HepG2 (cell line): Measurements from ENCODE around the gene ANO4. TPM values are rescaled to one million over a fixed set of nuclear protein-coding genes. Genes with fewer than 3 reads are reported as not detected.

ENCODE experiments used
- ATAC-seq: fragments of 200-7000 bp; cut with Tn5 transposase; 3 replicates; pipeline ENCODE4 v1.9.1; 2020; ENCODE audit warnings: mild to moderate bottlenecking, moderate library complexity
- BruUV-seq: library from RNA; stranded (reverse); fragments of 400-500 nt; replicated peaks from 2 replicates; lab custom pipeline; 2021; lab: Mats Ljungman, UMichigan
- CTCF ChIA-PET: fragments of 300-600 bp; formaldehyde crosslinking; extraction: SDS; loops from one replicate; lab custom pipeline; 2021; ENCODE audit warnings: low total read pairs, inconsistent platforms, low intra/inter-chr PET ratio; lab: Yijun Ruan, JAX
- POLR2A ChIA-PET: fragments of 350-600 bp; sonication (Branson Sonifier 250); formaldehyde crosslinking; loops from one replicate; lab custom pipeline; 2020; ENCODE audit warnings: antibody characterized with exemption, inconsistent platforms; lab: Yijun Ruan, JAX
- DNase-seq: peaks from one replicate; pipeline ENCODE4 v3.0.0-alpha.2; 2015; ENCODE audit warnings: low spot score
- FAIRE-seq: peaks from 3 replicates; lab custom pipeline; 2011; peaks lifted over from hg19 to GRCh38; lab: Jason Lieb, UNC
- H2AFZ ChIP-seq: one replicate; pipeline ENCODE4 v1.6.1; 2011; ENCODE audit warnings: low read length, inconsistent platforms
- H3K27ac ChIP-seq: fragments of 300-600 bp; 3 replicates; pipeline ENCODE4 v1.8.0; 2011; ENCODE audit warnings: mixed run types, mild to moderate bottlenecking, mixed read lengths, low read length, inconsistent platforms; ENCODE audit not compliant: insufficient read depth; ENCODE audit errors: extremely low read length
- H3K27me3 ChIP-seq, 2 experiments: fragments of 200-600 bp in 1 of 2; 2 replicates in 1 of 2; 3 replicates in 1 of 2; pipeline versions ENCODE4 v1.6.0 to v1.8.0; 2011; ENCODE audit warnings: low read length in 2 of 2, mild to moderate bottlenecking in 2 of 2, moderate library complexity in 2 of 2, inconsistent platforms in 1 of 2; ENCODE audit not compliant: insufficient read depth in 2 of 2, control insufficient read depth in 1 of 2
- H3K36me3 ChIP-seq, 2 experiments: fragments of 200-600 bp in 1 of 2; replicated peaks in 1 of 2; 2 replicates in 1 of 2; 3 replicates in 1 of 2; pipeline versions ENCODE4 v1.5.1 to v1.8.0; 2011; ENCODE audit warnings: low read length in 2 of 2, inconsistent platforms in 1 of 2; ENCODE audit not compliant: insufficient read depth in 2 of 2, control insufficient read depth in 1 of 2
- H3K4me1 ChIP-seq: 2 replicates; pipeline ENCODE4 v1.5.1; 2012; ENCODE audit warnings: low read length, inconsistent platforms; ENCODE audit not compliant: insufficient read depth
- H3K4me2 ChIP-seq: 2 replicates; pipeline ENCODE4 v1.6.0; 2011; ENCODE audit warnings: low read depth, low read length, inconsistent platforms
- H3K4me3 ChIP-seq, 3 experiments: fragments of 200-600 bp in 1 of 3; sonication (generic), shearing (Covaris generic) in 1 of 3; replicated peaks in 1 of 3; 2 replicates each; pipeline ENCODE4 v1.5.1; 2011 to 2016; ENCODE audit warnings: low read length in 3 of 3, inconsistent platforms in 2 of 3, low read depth in 2 of 3, mild to moderate bottlenecking in 2 of 3, control low read depth in 1 of 3, mixed read lengths in 1 of 3; ENCODE audit not compliant: insufficient read depth in 1 of 3
- H3K79me2 ChIP-seq: one replicate; pipeline ENCODE4 v1.6.1; 2011; ENCODE audit warnings: low read length, inconsistent platforms; ENCODE audit not compliant: insufficient read depth
- H3K9ac ChIP-seq: 2 replicates; pipeline ENCODE4 v1.6.0; 2011; ENCODE audit warnings: mild to moderate bottlenecking, low read depth, low read length, inconsistent platforms; ENCODE audit not compliant: insufficient read depth
- H3K9me3 ChIP-seq: 2 replicates; pipeline ENCODE4 v1.5.1; 2012; ENCODE audit warnings: mild to moderate bottlenecking, low read length
- H4K20me1 ChIP-seq: 2 replicates; pipeline ENCODE4 v1.6.0; 2011; ENCODE audit warnings: inconsistent platforms, mild to moderate bottlenecking, low read length, moderate library complexity; ENCODE audit not compliant: insufficient read depth
- ATF7-NPFF ChIP-seq: sonication (generic); formaldehyde crosslinking; IDR thresholded peaks from 2 replicates; pipeline ENCODE4 v1.8.1; 2023; ENCODE audit warnings: mild to moderate bottlenecking, low read depth, missing genetic modification reagents, moderate library complexity
- FOXK1 ChIP-seq: sonication (generic); formaldehyde crosslinking; IDR thresholded peaks from 2 replicates; pipeline ENCODE4 v1.4.0; 2020; ENCODE audit warnings: low read depth, missing genetic modification reagents, borderline replicate concordance
- GMEB2 ChIP-seq: IDR thresholded peaks from 2 replicates; pipeline ENCODE4 v1.6.1; 2016; ENCODE audit warnings: missing biosample characterization, missing genetic modification reagents, low read depth
- HCFC1 ChIP-seq: fragments of 150-350 bp; IDR thresholded peaks from 2 replicates; pipeline ENCODE4 v1.6.1; 2014; ENCODE audit warnings: low read depth, low read length
- HNF4A ChIP-seq: sonication (generic); formaldehyde crosslinking; IDR thresholded peaks from 2 replicates; pipeline ENCODE4 v1.4.0; 2020; ENCODE audit warnings: missing genetic modification reagents
- KLF11 ChIP-seq: IDR thresholded peaks from 2 replicates; pipeline ENCODE4 v1.6.1; 2016; ENCODE audit warnings: missing compliant biosample characterization
- LCORL ChIP-seq, 2 experiments: fragments of 450-650 bp in 1 of 2; sonication (generic) in 1 of 2; formaldehyde crosslinking in 1 of 2; IDR thresholded peaks; 2 replicates each; pipeline versions ENCODE4 v1.5.0 to v1.6.1; 2017 to 2020; ENCODE audit warnings: antibody characterized with exemption in 1 of 2, missing genetic modification reagents in 1 of 2
- MLX ChIP-seq: IDR thresholded peaks from 2 replicates; pipeline ENCODE4 v1.6.1; 2016
- NR3C1 ChIP-seq: sonication (generic); formaldehyde crosslinking; IDR thresholded peaks from 2 replicates; pipeline ENCODE4 v1.4.0; 2020; ENCODE audit warnings: missing genetic modification reagents
- PRPF4 ChIP-seq: fragments of 200-400 bp; formaldehyde crosslinking; IDR thresholded peaks from 2 replicates; pipeline ENCODE4 v1.6.1; 2016; ENCODE audit warnings: low read length, low read depth; ENCODE audit not compliant: poor library complexity, severe bottlenecking
- RXRA ChIP-seq: sonication (generic); formaldehyde crosslinking; IDR thresholded peaks from 2 replicates; pipeline ENCODE4 v1.5.1; 2020; ENCODE audit warnings: missing genetic modification reagents
- TAF1 ChIP-seq: sonication (generic); formaldehyde crosslinking; IDR thresholded peaks from 2 replicates; pipeline ENCODE4 v1.4.0; 2020; ENCODE audit warnings: missing genetic modification reagents
- TBP ChIP-seq: sonication (generic); formaldehyde crosslinking; IDR thresholded peaks from 2 replicates; pipeline ENCODE4 v1.5.0; 2020; ENCODE audit warnings: missing genetic modification reagents
- TMF1 ChIP-seq: sonication (generic); formaldehyde crosslinking; IDR thresholded peaks from 2 replicates; pipeline ENCODE4 v1.8.1; 2022; ENCODE audit warnings: low read depth, missing genetic modification reagents
- TOE1 ChIP-seq: sonication (generic); formaldehyde crosslinking; IDR thresholded peaks from 2 replicates; pipeline ENCODE4 v1.4.0; 2020; ENCODE audit warnings: mild to moderate bottlenecking, missing genetic modification reagents
- ZNF446 ChIP-seq: sonication (generic); formaldehyde crosslinking; IDR thresholded peaks from 2 replicates; pipeline ENCODE4 v1.5.0; 2020; ENCODE audit warnings: mild to moderate bottlenecking, missing genetic modification reagents
- ZNF550 ChIP-seq: sonication (generic); formaldehyde crosslinking; IDR thresholded peaks from 2 replicates; pipeline ENCODE4 v1.4.0; 2020; ENCODE audit warnings: mild to moderate bottlenecking, missing genetic modification reagents, borderline replicate concordance
- ZNF564 ChIP-seq: sonication (generic); formaldehyde crosslinking; IDR thresholded peaks from 2 replicates; pipeline ENCODE4 v1.8.1; 2023; ENCODE audit warnings: mild to moderate bottlenecking, missing genetic modification reagents
- ZZZ3 ChIP-seq: sonication (generic); formaldehyde crosslinking; IDR thresholded peaks from 2 replicates; pipeline ENCODE4 v1.4.0; 2020; ENCODE audit warnings: missing genetic modification reagents, mild to moderate bottlenecking, borderline replicate concordance
- WGBS: methylation state at CpG from one replicate; pipeline ENCODE4 v1.1.6; 2017; ENCODE audit warnings: low lambda C conversion rate; 5-methylcytosine and 5-hydroxymethylcytosine counted together
- in situ Hi-C: cut with HindIII; loops from 2 replicates; pipeline ENCODE4 v1.10.0; 2017; ENCODE audit warnings: low pct_unique_long_range_greater_than_20kb; ENCODE audit not compliant: extremely low pct_ligation_motif_present
- intact Hi-C: fragments of 100-400 bp; cut with micrococcal nuclease; formaldehyde crosslinking; loops from one replicate; pipeline ENCODE4 v1.10.0; 2022; ENCODE audit not compliant: unreplicated experiment
- polyA plus RNA-seq, 8 experiments: library from polyadenylated mRNA; depleted of rRNA in 3 of 8; stranded (reverse) in 7 of 8; unstranded in 1 of 8; fragments of >200 nt; fragmentation: Illumina TruSeq in 4 of 8; extraction: Trizol in 4 of 8; gene quantifications; 2 replicates each; pipeline versions ENCODE4 v1.2.1 to v1.2.3, GENCODE V29; 2011 to 2016; ENCODE audit warnings: low read depth in 4 of 8, missing spikeins in 1 of 8, mixed read lengths in 1 of 8; ENCODE audit not compliant: insufficient read depth in 1 of 8
- total RNA-seq, 5 experiments: library from RNA; depleted of rRNA; stranded (reverse); fragments of >200 nt; fragmentation: Illumina TruSeq; extraction: Trizol; gene quantifications; 2 replicates each; pipeline ENCODE4 v1.2.3, GENCODE V29; 2016; ENCODE audit warnings: low read depth in 1 of 5

The ANO4 gene
- total and polyA plus RNA-seq, 2 of the 13 experiments (the other 11 are each of a cell fraction or from before 2014, with no cell fraction given): not detected

GRCh38 chr12:100755186-100755585, 39.4 kb upstream of the ANO4 start:
- Histone ChIP-seq H3K4me2 (no peak overlapping the region), H2AFZ (no peak overlapping the region), H3K79me2 (no peaks in the 10 kb centered on the region), H3K9me3 (no peaks in the 10 kb centered on the region), H3K36me3 (no peaks in the 10 kb centered on the region), H3K27me3 (no peaks in the 10 kb centered on the region), H3K4me3 (no peak overlapping the region), H3K9ac (no peak overlapping the region), H3K27ac (no peak overlapping the region), H3K4me1 (no peaks in the 10 kb centered on the region), H4K20me1 (no peaks in the 10 kb centered on the region)
- CTCF ChIA-PET: no interaction called here
- WGBS: 0% methylated on average over 1 of the region's 1 CpG
- no TSS peak for BruUV-seq
- ATAC-seq (no peak), DNase-seq (no peak), FAIRE-seq (no peak)
- TF ChIP-seq ZNF446 (CRISPR knock-in tag) (no peak), ZNF564 (CRISPR knock-in tag) (no peak), TMF1 (CRISPR knock-in tag) (no peak), HNF4A (CRISPR knock-in tag) (no peak), FOXK1 (CRISPR knock-in tag) (no peak), TAF1 (no peak)
- POLR2A ChIA-PET: no interaction called here
- in situ Hi-C loops (no loop called here), intact Hi-C loops (no loop called here)

- H3K4me3 ChIP-seq: no peak overlapping the region
- no peaks in the 10 kb centered on the region for H3K79me2 ChIP-seq
- BruUV-seq: no TSS peak
- FAIRE-seq (no peak), ATAC-seq (no peak), DNase-seq (no peak)
- H3K4me1 ChIP-seq: no peaks in the 10 kb centered on the region
- intact Hi-C loops (no loop called here), in situ Hi-C loops (no loop called here)
- H3K36me3 ChIP-seq: no peaks in the 10 kb centered on the region
- ChIA-PET POLR2A (no interaction called here), CTCF (no interaction called here)
- H3K9me3 ChIP-seq: no peaks in the 10 kb centered on the region
- H2AFZ ChIP-seq: no peak overlapping the region
- 0% methylated on average over 2 of the region's 2 CpGs for WGBS
- no peak overlapping the region for H3K9ac ChIP-seq
- H3K27me3 ChIP-seq: no peaks in the 10 kb centered on the region
- H3K27ac ChIP-seq: no peak overlapping the region
- no peaks in the 10 kb centered on the region for H4K20me1 ChIP-seq
- no peak overlapping the region for H3K4me2 ChIP-seq
- TF ChIP-seq NR3C1 (CRISPR knock-in tag) (no peak), TOE1 (CRISPR knock-in tag) (no peak), RXRA (CRISPR knock-in tag) (no peak), HCFC1 (no peak), GMEB2 (no peak), ZZZ3 (CRISPR knock-in tag) (no peak), PRPF4 (no peak), MLX (CRISPR knock-in tag) (no peak), ATF7-NPFF (CRISPR knock-in tag) (no peak), ZNF550 (no peak), KLF11 (CRISPR knock-in tag) (no peak), TBP (no peak), LCORL (IDR thresholded peaks at IDR 0.05) (no peak), LCORL (CRISPR knock-in tag; IDR thresholded peaks at IDR 0.05) (no peak)
These were observed 36.5 kb upstream of the ANO4 start for GRCh38 chr12:100758083-100758482.
